CD14-positive monocyte (primary cell): ENCODE data around the gene CTNNA3. TPM values are rescaled to one million over a fixed set of nuclear protein-coding genes. Genes with fewer than 3 reads are reported as not detected.

ENCODE experiments used
- DNase-seq, 3 donors: peaks; one replicate each; pipeline ENCODE4 v3.0.0-alpha.2; 2011 to 2022
- H2AFZ ChIP-seq: 2 replicates; pipeline ENCODE4 v1.6.0; 2012; ENCODE audit warnings: mild to moderate bottlenecking, low read depth, low read length, inconsistent platforms; ENCODE audit not compliant: insufficient read depth, poor library complexity, severe bottlenecking
- H3K27ac ChIP-seq, 2 donors: 1 replicate in 1 of 2; 2 replicates in 1 of 2; pipeline ENCODE4 v1.5.1; 2012 to 2013; ENCODE audit warnings: low read length in 2 of 2, control low read depth in 1 of 2, inconsistent platforms in 1 of 2, low read depth in 1 of 2, mild to moderate bottlenecking in 1 of 2
- H3K27me3 ChIP-seq, 2 donors: one replicate each; pipeline versions ENCODE4 v1.6.0 to v1.6.1; 2011 to 2013; ENCODE audit warnings: low read length in 2 of 2; ENCODE audit not compliant: control insufficient read depth in 2 of 2, insufficient read depth in 2 of 2
- H3K36me3 ChIP-seq, 2 donors: replicated peaks in 1 of 2; 1 replicate in 1 of 2; 2 replicates in 1 of 2; pipeline versions ENCODE4 v1.5.1 to v1.6.1; 2012 to 2013; ENCODE audit warnings: low read length in 2 of 2, control low read depth in 1 of 2, inconsistent platforms in 1 of 2, mild to moderate bottlenecking in 1 of 2; ENCODE audit not compliant: insufficient read depth in 2 of 2, control insufficient read depth in 1 of 2
- H3K4me1 ChIP-seq, 2 donors: 1 replicate in 1 of 2; 2 replicates in 1 of 2; pipeline versions ENCODE4 v1.5.1 to v1.6.1; 2012 to 2013; ENCODE audit warnings: low read length in 2 of 2, control low read depth in 1 of 2, inconsistent platforms in 1 of 2, mild to moderate bottlenecking in 1 of 2, moderate library complexity in 1 of 2; ENCODE audit not compliant: insufficient read depth in 2 of 2, control insufficient read depth in 1 of 2
- H3K4me2 ChIP-seq: replicated peaks from 2 replicates; pipeline ENCODE3; 2012; ENCODE audit warnings: low read length, moderate library complexity, mild to moderate bottlenecking; ENCODE audit not compliant: poor library complexity, severe bottlenecking; ENCODE audit errors: extremely low read depth
- H3K4me3 ChIP-seq, 3 experiments: fragments of 200-600 bp in 1 of 3; sonication (generic) in 1 of 3; replicated peaks in 1 of 3; 1 replicate in 2 of 3; 2 replicates in 1 of 3; pipeline ENCODE4 v1.5.1; 2011 to 2013; ENCODE audit warnings: low read length in 3 of 3, mild to moderate bottlenecking in 3 of 3, control low read depth in 2 of 3, low read depth in 2 of 3, inconsistent platforms in 1 of 3, moderate library complexity in 1 of 3
- H3K79me2 ChIP-seq: 2 replicates; pipeline ENCODE4 v1.6.0; 2012; ENCODE audit warnings: mild to moderate bottlenecking, control low read depth, inconsistent platforms, low read length, moderate library complexity; ENCODE audit not compliant: insufficient read depth
- H3K9ac ChIP-seq: 2 replicates; pipeline ENCODE4 v1.6.0; 2017; ENCODE audit warnings: low read length, mild to moderate bottlenecking; ENCODE audit not compliant: insufficient read depth, poor library complexity, severe bottlenecking
- H3K9me3 ChIP-seq, 2 donors: replicated peaks in 1 of 2; 1 replicate in 1 of 2; 2 replicates in 1 of 2; pipeline versions ENCODE4 v1.5.1 to v1.6.1; 2012 to 2013; ENCODE audit warnings: low read length in 2 of 2, control low read depth in 1 of 2; ENCODE audit not compliant: control insufficient read depth in 1 of 2, insufficient read depth in 1 of 2
- H4K20me1 ChIP-seq: 2 replicates; pipeline ENCODE4 v1.6.0; 2012; ENCODE audit warnings: mild to moderate bottlenecking, low read length, control low read depth, moderate library complexity; ENCODE audit not compliant: insufficient read depth
- H3K27ac Mint-ChIP-seq, 7 donors: one replicate each; pipeline ENCODE4 v1.8.0; 2020; ENCODE audit warnings: mild to moderate bottlenecking in 7 of 7, mixed read lengths in 7 of 7, moderate library complexity in 6 of 7, inconsistent platforms in 2 of 7
- H3K27me3 Mint-ChIP-seq, 3 donors: one replicate each; pipeline ENCODE4 v1.8.0; 2021 to 2022; ENCODE audit warnings: low read depth in 3 of 3, mild to moderate bottlenecking in 3 of 3, mixed read lengths in 3 of 3, moderate library complexity in 3 of 3, inconsistent platforms in 1 of 3
- H3K36me3 Mint-ChIP-seq, 2 donors: one replicate each; pipeline ENCODE4 v1.8.0; 2020; ENCODE audit warnings: mixed read lengths in 2 of 2, inconsistent platforms in 1 of 2, mild to moderate bottlenecking in 1 of 2
- H3K4me1 Mint-ChIP-seq: one replicate; pipeline ENCODE4 v1.8.0; 2020; ENCODE audit warnings: mild to moderate bottlenecking, mixed read lengths
- H3K4me3 Mint-ChIP-seq, 2 donors: one replicate each; pipeline ENCODE4 v1.8.0; 2020; ENCODE audit warnings: mild to moderate bottlenecking in 2 of 2, mixed read lengths in 2 of 2, moderate library complexity in 1 of 2
- H3K9me3 Mint-ChIP-seq, 7 donors: one replicate each; pipeline ENCODE4 v1.8.0; 2020 to 2022; ENCODE audit warnings: mixed read lengths in 7 of 7, mild to moderate bottlenecking in 6 of 7, moderate library complexity in 6 of 7, inconsistent platforms in 2 of 7
- CTCF ChIP-seq: fragments of 200-600 bp; IDR thresholded peaks from one replicate; pipeline ENCODE4 v1.8.0; 2022; ENCODE audit warnings: antibody characterized with exemption, mild to moderate bottlenecking
- WGBS: methylation state at CpG from one replicate; pipeline ENCODE4 v1.1.5; 2013; ENCODE audit warnings: missing lambda C conversion rate; ENCODE audit not compliant: insufficient coverage; 5-methylcytosine and 5-hydroxymethylcytosine counted together
- intact Hi-C, 2 donors: fragments of 100-400 bp; cut with micrococcal nuclease; formaldehyde crosslinking; loops; one replicate each; pipeline versions ENCODE4 v1.15.0 to v1.15.1; 2023
- polyA plus RNA-seq, 3 donors: library from polyadenylated mRNA; depleted of rRNA in 1 of 3; unstranded in 2 of 3; stranded (reverse) in 1 of 3; fragments of 300-500 nt in 2 of 3; fragments of >200 nt in 1 of 3; fragmentation: Illumina TruSeq in 2 of 3; gene quantifications; 1 replicate in 2 of 3; 2 replicates in 1 of 3; pipeline ENCODE4 v1.2.3, GENCODE V29; 2012 to 2021

The CTNNA3 gene
- polyA plus RNA-seq, 3 donors, result not detected

GRCh38 chr10:67095531-67095930 is 600.5 kb downstream of the CTNNA3 start:
- Mint-ChIP-seq H3K4me1 (no peaks in the 10 kb centered on the region), H3K9me3 (no peaks in the 10 kb centered on the region), H3K27me3 (no peaks in the 10 kb centered on the region), H3K36me3 (no peaks in the 10 kb centered on the region), H3K27ac (no peak overlapping the region), H3K4me3 (no peak overlapping the region)
- Histone ChIP-seq H3K9ac (no peak overlapping the region), H2AFZ (no peak overlapping the region), H3K36me3 (no peaks in the 10 kb centered on the region), H3K27ac (no peak overlapping the region), H3K4me3 (no peak overlapping the region), H3K4me2 (no peak overlapping the region), H3K79me2 (no peaks in the 10 kb centered on the region), H3K9me3 (no peaks in the 10 kb centered on the region), H3K27me3 (no peaks in the 10 kb centered on the region), H4K20me1 (no peaks in the 10 kb centered on the region), H3K4me1 (no peaks in the 10 kb centered on the region)
- no peak for DNase-seq
- WGBS, result 80% methylated on average over 1 of the region's 2 CpGs
- intact Hi-C loops, result no loop called here
- no peak for TF ChIP-seq CTCF

GRCh38 chr10:67088036-67088435 is 608.0 kb downstream of the CTNNA3 start:
- no peak overlapping the region for H2AFZ ChIP-seq
- Mint-ChIP-seq H3K27me3 (no peaks in the 10 kb centered on the region), H3K36me3 (no peaks in the 10 kb centered on the region), H3K4me1 (no peaks in the 10 kb centered on the region), H3K4me3 (no peak overlapping the region), H3K27ac (no peak overlapping the region), H3K9me3 (peaks cover 0 to 2% (median 0%) of the 10 kb centered on the region in 7 donors)
- H3K27me3 ChIP-seq, result no peaks in the 10 kb centered on the region
- no peak overlapping the region for H3K9ac ChIP-seq
- TF ChIP-seq CTCF, result no peak
- H3K4me3 ChIP-seq, result no peak overlapping the region
- intact Hi-C loops, result no loop called here
- no peaks in the 10 kb centered on the region for H3K36me3 ChIP-seq
- no CpG with 5 or more reads among the region's 1 CpG for WGBS
- H4K20me1 ChIP-seq, result no peaks in the 10 kb centered on the region
- H3K4me2 ChIP-seq, result no peak overlapping the region
- H3K4me1 ChIP-seq, result no peaks in the 10 kb centered on the region
- H3K9me3 ChIP-seq, result no peaks in the 10 kb centered on the region
- DNase-seq, result no peak
- H3K79me2 ChIP-seq, result no peaks in the 10 kb centered on the region
- no peak overlapping the region for H3K27ac ChIP-seq
